Measurements from ENCODE around the gene PPFIBP2.

- TF ChIP-seq CTCF (IDR thresholded peaks at IDR 0.05) (no peak), POLR2A (IDR thresholded peaks at IDR 0.05) (no peak)
These were observed 2.4 kb upstream of the PPFIBP2 start for GRCh38 chr11:7511401-7511800.
